Measurements from ENCODE around the gene HGF. TPM values are rescaled to one million over a fixed set of nuclear protein-coding genes. Genes with fewer than 3 reads are reported as not detected.
"Not testable (repeated sequence)": the region's sequence is repeated elsewhere in the genome, so short reads cannot be mapped to it uniquely, and the experiment has no call there.

The HGF gene
- total RNA-seq, 2 donors from 2014 or later: 0.20 to 0.29 TPM

DNA sequence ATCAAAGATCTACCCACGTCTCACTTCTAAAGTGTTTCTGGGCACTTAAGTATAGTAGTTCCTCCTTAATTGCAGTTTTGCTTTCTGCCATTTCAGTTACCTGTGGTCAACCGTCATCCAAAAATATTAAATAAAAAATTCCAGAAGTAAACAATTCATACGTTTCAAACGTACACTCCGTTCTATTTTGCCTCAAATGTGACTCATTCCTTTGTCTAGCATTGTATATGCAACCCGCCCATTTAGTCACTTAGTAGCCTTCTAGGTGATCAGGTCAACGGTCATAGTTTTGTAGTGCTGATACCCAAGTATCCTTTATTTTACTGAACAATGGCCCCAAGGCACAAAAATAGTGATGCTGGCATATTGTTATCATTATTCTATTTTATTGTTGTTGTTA is 33.8 kb downstream of the HGF start:
- Histone ChIP-seq H3K27ac (ENCODE audit: low read depth, low read length) (no peak overlapping the region), H3K4me1 (ENCODE audit: control insufficient read depth, insufficient read depth, low read length) (no peaks in the 10 kb centered on the region), H3K9me3 (ENCODE audit: control insufficient read depth, low read length) (no peaks in the 10 kb centered on the region), H3K36me3 (ENCODE audit: control insufficient read depth, insufficient read depth, low read length) (no peaks in the 10 kb centered on the region), H3K9ac (ENCODE audit: extremely low read depth, low read length, poor library complexity, severe bottlenecking) (no peak overlapping the region), H3K4me3 (ENCODE audit: low read length) (no peak overlapping the region), H3K27me3 (ENCODE audit: control insufficient read depth, insufficient read depth, low read length, poor library complexity, severe bottlenecking) (no peaks in the 10 kb centered on the region)
- no peaks in the 10 kb centered on the region for H3K4me1 Mint-ChIP-seq
- no peaks in the 10 kb centered on the region for H3K9me3 Mint-ChIP-seq
- H3K27me3 Mint-ChIP-seq (ENCODE audit: insufficient read depth): no peaks in the 10 kb centered on the region
- no peak overlapping the region for H3K4me3 Mint-ChIP-seq
- no peak for DNase-seq
- no peaks in the 10 kb centered on the region for H3K36me3 Mint-ChIP-seq (ENCODE audit: low read depth)
- 77 to 82% methylated on average over 6 to 7 of the region's 7 CpGs for WGBS, 2 experiments (ENCODE audit: insufficient coverage in 1 of 2, insufficient read length in 1 of 2)
- no peak overlapping the region for H3K27ac Mint-ChIP-seq
- TF ChIP-seq, protein P1, sequence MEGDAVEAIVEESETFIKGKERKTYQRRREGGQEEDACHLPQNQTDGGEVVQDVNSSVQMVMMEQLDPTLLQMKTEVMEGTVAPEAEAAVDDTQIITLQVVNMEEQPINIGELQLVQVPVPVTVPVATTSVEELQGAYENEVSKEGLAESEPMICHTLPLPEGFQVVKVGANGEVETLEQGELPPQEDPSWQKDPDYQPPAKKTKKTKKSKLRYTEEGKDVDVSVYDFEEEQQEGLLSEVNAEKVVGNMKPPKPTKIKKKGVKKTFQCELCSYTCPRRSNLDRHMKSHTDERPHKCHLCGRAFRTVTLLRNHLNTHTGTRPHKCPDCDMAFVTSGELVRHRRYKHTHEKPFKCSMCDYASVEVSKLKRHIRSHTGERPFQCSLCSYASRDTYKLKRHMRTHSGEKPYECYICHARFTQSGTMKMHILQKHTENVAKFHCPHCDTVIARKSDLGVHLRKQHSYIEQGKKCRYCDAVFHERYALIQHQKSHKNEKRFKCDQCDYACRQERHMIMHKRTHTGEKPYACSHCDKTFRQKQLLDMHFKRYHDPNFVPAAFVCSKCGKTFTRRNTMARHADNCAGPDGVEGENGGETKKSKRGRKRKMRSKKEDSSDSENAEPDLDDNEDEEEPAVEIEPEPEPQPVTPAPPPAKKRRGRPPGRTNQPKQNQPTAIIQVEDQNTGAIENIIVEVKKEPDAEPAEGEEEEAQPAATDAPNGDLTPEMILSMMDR (conservative IDR thresholded peaks at IDR 0.05): no peak

DNA sequence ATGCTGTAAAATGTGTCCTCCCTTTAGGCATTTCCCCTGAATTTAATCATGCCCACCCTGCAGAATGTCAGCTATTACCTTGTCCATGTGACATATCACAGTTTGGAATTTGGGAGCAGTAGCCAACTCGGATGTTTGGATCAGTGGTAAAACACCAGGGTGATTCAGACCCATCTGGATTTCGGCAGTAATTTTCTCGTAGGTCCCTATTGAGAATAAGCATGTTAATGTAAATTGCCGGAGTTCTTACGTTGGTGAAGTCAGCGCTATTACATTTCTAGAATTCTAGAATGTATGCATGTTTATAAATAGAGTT is 44.1 kb downstream of the HGF start:
- no peaks in the 10 kb centered on the region for H3K4me1 Mint-ChIP-seq
- H3K4me3 Mint-ChIP-seq: no peak overlapping the region

DNA sequence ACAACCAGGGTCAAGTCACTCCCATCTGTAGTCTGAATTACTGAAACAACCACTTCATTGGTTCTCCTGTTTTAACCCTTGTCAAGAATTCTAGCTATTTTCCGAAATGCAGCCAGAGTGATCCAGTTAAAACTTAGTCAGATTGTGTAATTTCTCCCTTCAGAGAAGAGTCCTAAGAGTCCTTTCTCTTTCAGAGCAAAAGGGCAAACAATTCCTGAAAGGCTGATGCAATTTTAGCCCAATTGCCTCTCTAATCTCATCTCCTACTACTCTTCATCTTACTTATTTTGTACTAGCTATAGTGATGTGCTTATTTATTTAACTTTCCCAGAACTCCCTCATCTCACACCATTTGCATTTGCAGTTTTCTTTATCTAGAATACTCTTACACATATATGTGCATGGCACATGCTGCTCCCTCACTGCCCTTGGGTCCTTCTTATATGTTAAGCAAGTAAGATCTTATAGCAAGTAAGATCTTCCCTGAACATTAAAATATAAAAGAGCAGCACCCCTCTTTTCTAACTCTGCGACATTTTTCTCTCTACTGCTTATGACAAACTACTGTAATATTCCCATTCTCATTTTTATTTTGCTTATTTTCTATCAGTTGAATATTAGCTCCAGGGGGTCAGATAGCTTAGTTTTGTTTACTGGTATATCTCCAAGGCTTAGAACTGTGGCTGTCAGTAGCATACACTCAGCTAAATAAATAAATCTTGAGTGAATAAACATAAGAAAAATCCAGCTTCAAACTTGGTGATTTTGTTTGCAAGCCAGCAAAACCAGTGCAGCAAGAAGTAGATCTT is 44.6 kb downstream of the HGF start:
- TF ChIP-seq, protein P1 (conservative IDR thresholded peaks at IDR 0.05): no peak
- H3K36me3 Mint-ChIP-seq (ENCODE audit: low read depth): no peaks in the 10 kb centered on the region
- Histone ChIP-seq H3K4me3 (ENCODE audit: low read length) (no peak overlapping the region), H3K27me3 (ENCODE audit: control insufficient read depth, insufficient read depth, low read length, poor library complexity, severe bottlenecking) (no peaks in the 10 kb centered on the region), H3K4me1 (ENCODE audit: control insufficient read depth, insufficient read depth, low read length) (no peaks in the 10 kb centered on the region), H3K27ac (ENCODE audit: low read depth, low read length) (no peak overlapping the region), H3K36me3 (ENCODE audit: control insufficient read depth, insufficient read depth, low read length) (no peaks in the 10 kb centered on the region), H3K9ac (ENCODE audit: extremely low read depth, low read length, poor library complexity, severe bottlenecking) (no peak overlapping the region), H3K9me3 (ENCODE audit: control insufficient read depth, low read length) (no peaks in the 10 kb centered on the region)
- H3K27ac Mint-ChIP-seq: no peak overlapping the region
- no peaks in the 10 kb centered on the region for H3K9me3 Mint-ChIP-seq
- H3K4me1 Mint-ChIP-seq: no peaks in the 10 kb centered on the region
- H3K4me3 Mint-ChIP-seq: no peak overlapping the region
- 86 to 90% methylated on average over 2 of the region's 2 CpGs for WGBS, 2 experiments (ENCODE audit: insufficient coverage in 1 of 2, insufficient read length in 1 of 2)
- no peak for DNase-seq
- H3K27me3 Mint-ChIP-seq (ENCODE audit: insufficient read depth): no peaks in the 10 kb centered on the region

More for the DNA sequence above, 44.1 kb downstream of the HGF start:
- no peaks in the 10 kb centered on the region for H3K4me1 ChIP-seq (ENCODE audit: control insufficient read depth, insufficient read depth, low read length)
- Mint-ChIP-seq H3K27ac (no peak overlapping the region), H3K27me3 (ENCODE audit: insufficient read depth) (no peaks in the 10 kb centered on the region), H3K9me3 (no peaks in the 10 kb centered on the region), H3K36me3 (ENCODE audit: low read depth) (no peaks in the 10 kb centered on the region)
- no peaks in the 10 kb centered on the region for H3K36me3 ChIP-seq (ENCODE audit: control insufficient read depth, insufficient read depth, low read length)
- no peaks in the 10 kb centered on the region for H3K9me3 ChIP-seq (ENCODE audit: control insufficient read depth, low read length)
- no peak overlapping the region for H3K27ac ChIP-seq (ENCODE audit: low read depth, low read length)
- no peak overlapping the region for H3K9ac ChIP-seq (ENCODE audit: extremely low read depth, low read length, poor library complexity, severe bottlenecking)
- 90 to 93% methylated on average over 5 to 6 of the region's 6 CpGs for WGBS, 2 experiments (ENCODE audit: insufficient coverage in 1 of 2, insufficient read length in 1 of 2)
- H3K27me3 ChIP-seq (ENCODE audit: control insufficient read depth, insufficient read depth, low read length, poor library complexity, severe bottlenecking): no peaks in the 10 kb centered on the region
- TF ChIP-seq, protein P1 (conservative IDR thresholded peaks at IDR 0.05): no peak
- no peak overlapping the region for H3K4me3 ChIP-seq (ENCODE audit: low read length)
- no peak for DNase-seq

DNA sequence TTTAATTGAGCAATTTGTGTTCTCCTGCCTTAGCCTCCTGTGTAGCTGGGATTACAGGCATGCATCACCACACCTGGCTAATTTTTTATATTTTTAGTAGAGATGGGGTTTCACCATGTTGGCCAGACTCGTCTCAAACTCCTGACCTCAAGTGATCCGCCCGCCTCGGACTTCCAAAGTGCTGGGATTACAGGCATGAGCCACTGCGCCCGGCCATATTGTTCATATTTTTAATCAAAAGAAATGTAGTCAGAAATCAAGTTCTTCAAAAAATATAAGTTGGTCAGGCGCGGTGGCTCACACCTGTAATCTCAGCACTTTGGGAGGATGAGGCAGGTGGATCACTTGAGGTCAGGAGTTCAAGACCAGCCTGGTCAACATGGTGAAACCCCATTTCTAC is 47.6 kb downstream of the HGF start:
- not testable (repeated sequence) for H3K4me1 Mint-ChIP-seq; H3K27me3 Mint-ChIP-seq (ENCODE audit: insufficient read depth); H3K9ac ChIP-seq (ENCODE audit: extremely low read depth, low read length, poor library complexity, severe bottlenecking); H3K27ac Mint-ChIP-seq; H3K9me3 ChIP-seq (ENCODE audit: control insufficient read depth, low read length); H3K36me3 Mint-ChIP-seq (ENCODE audit: low read depth); H3K9me3 Mint-ChIP-seq; H3K27me3 ChIP-seq (ENCODE audit: control insufficient read depth, insufficient read depth, low read length, poor library complexity, severe bottlenecking); H3K27ac ChIP-seq (ENCODE audit: low read depth, low read length); H3K4me1 ChIP-seq (ENCODE audit: control insufficient read depth, insufficient read depth, low read length); H3K4me3 Mint-ChIP-seq; H3K4me3 ChIP-seq (ENCODE audit: low read length); DNase-seq; H3K36me3 ChIP-seq (ENCODE audit: control insufficient read depth, insufficient read depth, low read length)
- WGBS, 2 experiments (ENCODE audit: insufficient coverage in 1 of 2, insufficient read length in 1 of 2): 93 to 100% methylated on average over 1 to 8 of the region's 8 CpGs

Measured in endodermal cell (in vitro differentiated cells).